ENCODE results near the gene TAB2.

- TF ChIP-seq CTCF (IDR thresholded peaks at IDR 0.05) (no peak), EZH2 (IDR thresholded peaks at IDR 0.05; ENCODE audit: borderline replicate concordance, insufficient read depth, low read depth, low read length, poor library complexity, severe bottlenecking) (no peak)
Observed at GRCh38 chr6:149357726-149358538, 40.4 kb downstream of the TAB2 start.
